HEK293 (cell line): ENCODE results near the gene TBC1D17.

Experiments used
- CTCF ChIP-seq: fragments of 450-650 bp; formaldehyde crosslinking; IDR thresholded peaks from 2 replicates; pipeline ENCODE4 v1.5.1; 2016; ENCODE audit warnings: missing biosample characterization, missing genetic modification characterization
- KLF10 ChIP-seq: fragments of 450-650 bp; IDR thresholded peaks from 2 replicates; pipeline ENCODE4 v1.5.1; 2018; ENCODE audit warnings: missing biosample characterization, mild to moderate bottlenecking, missing genetic modification characterization
- KLF16 ChIP-seq: fragments of 450-650 bp; formaldehyde crosslinking; IDR thresholded peaks from 2 replicates; pipeline ENCODE4 v1.5.1; 2017; ENCODE audit warnings: missing biosample characterization, missing genetic modification characterization
- KLF8 ChIP-seq: fragments of 450-650 bp; formaldehyde crosslinking; IDR thresholded peaks from 2 replicates; pipeline ENCODE4 v1.5.1; 2016; ENCODE audit warnings: missing biosample characterization, missing genetic modification characterization
- KLF9 ChIP-seq: fragments of 450-650 bp; formaldehyde crosslinking; IDR thresholded peaks from 2 replicates; pipeline ENCODE4 v1.5.1; 2016; ENCODE audit warnings: missing biosample characterization, missing genetic modification characterization, low read depth
- PATZ1 ChIP-seq: fragments of 450-650 bp; formaldehyde crosslinking; IDR thresholded peaks from 2 replicates; pipeline ENCODE4 v1.5.1; 2016; ENCODE audit warnings: missing biosample characterization, missing genetic modification characterization
- SP7 ChIP-seq: fragments of 450-650 bp; formaldehyde crosslinking; IDR thresholded peaks from 2 replicates; pipeline ENCODE4 v1.5.1; 2016; ENCODE audit warnings: missing biosample characterization, missing genetic modification characterization
- ZBTB20 ChIP-seq: fragments of 450-650 bp; formaldehyde crosslinking; IDR thresholded peaks from 2 replicates; pipeline ENCODE4 v1.5.1; 2016; ENCODE audit warnings: missing biosample characterization, missing genetic modification characterization
- ZBTB8A ChIP-seq: fragments of 450-650 bp; formaldehyde crosslinking; IDR thresholded peaks from 2 replicates; pipeline ENCODE4 v1.5.1; 2016; ENCODE audit warnings: missing biosample characterization, missing genetic modification characterization
- ZNF10 ChIP-seq: fragments of 450-650 bp; formaldehyde crosslinking; IDR thresholded peaks from 2 replicates; pipeline ENCODE4 v1.5.1; 2017; ENCODE audit warnings: missing biosample characterization, missing genetic modification characterization
- ZNF311 ChIP-seq: fragments of 450-650 bp; formaldehyde crosslinking; IDR thresholded peaks from 2 replicates; pipeline ENCODE4 v1.5.1; 2017; ENCODE audit warnings: missing biosample characterization, missing genetic modification characterization, borderline replicate concordance
- ZNF324 ChIP-seq: fragments of 450-650 bp; formaldehyde crosslinking; IDR thresholded peaks from 2 replicates; pipeline ENCODE4 v1.5.1; 2016; ENCODE audit warnings: missing biosample characterization, missing genetic modification characterization
- ZNF335 ChIP-seq: fragments of 450-650 bp; formaldehyde crosslinking; conservative IDR thresholded peaks from 2 replicates; pipeline ENCODE4 v1.5.1; 2016; ENCODE audit warnings: missing biosample characterization, missing genetic modification characterization
- ZNF488 ChIP-seq: fragments of 450-650 bp; formaldehyde crosslinking; IDR thresholded peaks from 2 replicates; pipeline ENCODE4 v1.5.1; 2016; ENCODE audit warnings: missing biosample characterization, missing genetic modification characterization
- ZNF558 ChIP-seq: fragments of 450-650 bp; formaldehyde crosslinking; IDR thresholded peaks from 2 replicates; pipeline ENCODE4 v1.5.1; 2016; ENCODE audit warnings: missing biosample characterization, missing genetic modification characterization
- ZNF561 ChIP-seq: fragments of 450-650 bp; IDR thresholded peaks from 2 replicates; pipeline ENCODE4 v1.5.1; 2018; ENCODE audit warnings: missing biosample characterization, missing genetic modification characterization, borderline replicate concordance
- ZNF600 ChIP-seq: fragments of 450-650 bp; formaldehyde crosslinking; IDR thresholded peaks from 2 replicates; pipeline ENCODE4 v1.5.1; 2016; ENCODE audit warnings: missing biosample characterization, missing genetic modification characterization
- ZNF623 ChIP-seq: fragments of 450-650 bp; formaldehyde crosslinking; IDR thresholded peaks from 2 replicates; pipeline ENCODE4 v1.5.1; 2016; ENCODE audit warnings: missing biosample characterization, missing genetic modification characterization
- ZNF660 ChIP-seq: fragments of 450-650 bp; IDR thresholded peaks from 2 replicates; pipeline ENCODE4 v1.5.1; 2018; ENCODE audit warnings: missing biosample characterization, mild to moderate bottlenecking, missing genetic modification characterization
- ZNF670 ChIP-seq: fragments of 450-650 bp; formaldehyde crosslinking; IDR thresholded peaks from 2 replicates; pipeline ENCODE4 v1.5.1; 2016; ENCODE audit warnings: missing biosample characterization, missing genetic modification characterization, low read depth
- ZNF692 ChIP-seq: fragments of 450-650 bp; formaldehyde crosslinking; IDR thresholded peaks from 2 replicates; pipeline ENCODE4 v1.5.1; 2016; ENCODE audit warnings: missing biosample characterization, missing genetic modification characterization
- ZNF76 ChIP-seq: fragments of 450-650 bp; formaldehyde crosslinking; IDR thresholded peaks from 2 replicates; pipeline ENCODE4; 2016; ENCODE audit warnings: low read depth, missing biosample characterization, missing genetic modification characterization, borderline replicate concordance
- ZNF777 ChIP-seq: fragments of 450-650 bp; formaldehyde crosslinking; IDR thresholded peaks from 2 replicates; pipeline ENCODE4 v1.5.1; 2017; ENCODE audit warnings: missing biosample characterization, missing genetic modification characterization, borderline replicate concordance
- TF ChIP-seq, protein P1 (sequence below): fragments of 450-650 bp; formaldehyde crosslinking; IDR thresholded peaks from 2 replicates; pipeline ENCODE4 v1.5.1; 2016; ENCODE audit warnings: missing biosample characterization, missing genetic modification characterization, borderline replicate concordance
- TF ChIP-seq, protein P2 (sequence below): fragments of 450-650 bp; formaldehyde crosslinking; IDR thresholded peaks from 2 replicates; pipeline ENCODE4 v1.5.1; 2016; ENCODE audit warnings: missing biosample characterization, missing genetic modification characterization

TBC1D17 gene

GRCh38 chr19:49869484-49870308 lies 7.8 kb upstream of the TBC1D17 start (continued):
- TF ChIP-seq, protein P1, sequence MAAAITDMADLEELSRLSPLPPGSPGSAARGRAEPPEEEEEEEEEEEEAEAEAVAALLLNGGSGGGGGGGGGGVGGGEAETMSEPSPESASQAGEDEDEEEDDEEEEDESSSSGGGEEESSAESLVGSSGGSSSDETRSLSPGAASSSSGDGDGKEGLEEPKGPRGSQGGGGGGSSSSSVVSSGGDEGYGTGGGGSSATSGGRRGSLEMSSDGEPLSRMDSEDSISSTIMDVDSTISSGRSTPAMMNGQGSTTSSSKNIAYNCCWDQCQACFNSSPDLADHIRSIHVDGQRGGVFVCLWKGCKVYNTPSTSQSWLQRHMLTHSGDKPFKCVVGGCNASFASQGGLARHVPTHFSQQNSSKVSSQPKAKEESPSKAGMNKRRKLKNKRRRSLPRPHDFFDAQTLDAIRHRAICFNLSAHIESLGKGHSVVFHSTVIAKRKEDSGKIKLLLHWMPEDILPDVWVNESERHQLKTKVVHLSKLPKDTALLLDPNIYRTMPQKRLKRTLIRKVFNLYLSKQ, result no peak
- no peak for TF ChIP-seq ZNF488 (tag by site-specific recombination)
- peak; percentile 58; the same call in 1 of the 2 replicates for TF ChIP-seq ZNF777 (tag by site-specific recombination)
- TF ChIP-seq KLF8 (tag by site-specific recombination), result peak; percentile 96
- TF ChIP-seq ZBTB20 (tag by site-specific recombination), result peak; percentile 78
- peak; percentile 65; the same call in 1 of the 2 replicates for TF ChIP-seq KLF9
- peak; percentile 30; the same call in 1 of the 2 replicates for TF ChIP-seq ZNF324 (tag by site-specific recombination)
- peak; percentile 45; the same call in 1 of the 2 replicates for TF ChIP-seq ZNF561 (tag by site-specific recombination)
- TF ChIP-seq ZNF670 (tag by site-specific recombination), result no peak
- peak; percentile 79 for TF ChIP-seq KLF10 (tag by site-specific recombination)
- TF ChIP-seq ZNF10 (tag by site-specific recombination), result 0 out of 2 replicates have a peak, but pooled peaks have one; percentile 19
- TF ChIP-seq ZNF623, result no peak
- TF ChIP-seq ZNF558 (tag by site-specific recombination), result no peak
- peak; percentile 69 for TF ChIP-seq PATZ1 (tag by site-specific recombination)
- peak; percentile 67 for TF ChIP-seq ZNF335
- peak; percentile 53 for TF ChIP-seq SP7 (tag by site-specific recombination)
- peak; percentile 48; the same call in 1 of the 2 replicates for TF ChIP-seq ZNF660
- 0 out of 2 replicates have a peak, but pooled peaks have one; percentile 51 for TF ChIP-seq ZNF600 (tag by site-specific recombination)
- peak; percentile 27; the same call in 1 of the 2 replicates for TF ChIP-seq CTCF (tag by site-specific recombination)
- TF ChIP-seq, protein P2, sequence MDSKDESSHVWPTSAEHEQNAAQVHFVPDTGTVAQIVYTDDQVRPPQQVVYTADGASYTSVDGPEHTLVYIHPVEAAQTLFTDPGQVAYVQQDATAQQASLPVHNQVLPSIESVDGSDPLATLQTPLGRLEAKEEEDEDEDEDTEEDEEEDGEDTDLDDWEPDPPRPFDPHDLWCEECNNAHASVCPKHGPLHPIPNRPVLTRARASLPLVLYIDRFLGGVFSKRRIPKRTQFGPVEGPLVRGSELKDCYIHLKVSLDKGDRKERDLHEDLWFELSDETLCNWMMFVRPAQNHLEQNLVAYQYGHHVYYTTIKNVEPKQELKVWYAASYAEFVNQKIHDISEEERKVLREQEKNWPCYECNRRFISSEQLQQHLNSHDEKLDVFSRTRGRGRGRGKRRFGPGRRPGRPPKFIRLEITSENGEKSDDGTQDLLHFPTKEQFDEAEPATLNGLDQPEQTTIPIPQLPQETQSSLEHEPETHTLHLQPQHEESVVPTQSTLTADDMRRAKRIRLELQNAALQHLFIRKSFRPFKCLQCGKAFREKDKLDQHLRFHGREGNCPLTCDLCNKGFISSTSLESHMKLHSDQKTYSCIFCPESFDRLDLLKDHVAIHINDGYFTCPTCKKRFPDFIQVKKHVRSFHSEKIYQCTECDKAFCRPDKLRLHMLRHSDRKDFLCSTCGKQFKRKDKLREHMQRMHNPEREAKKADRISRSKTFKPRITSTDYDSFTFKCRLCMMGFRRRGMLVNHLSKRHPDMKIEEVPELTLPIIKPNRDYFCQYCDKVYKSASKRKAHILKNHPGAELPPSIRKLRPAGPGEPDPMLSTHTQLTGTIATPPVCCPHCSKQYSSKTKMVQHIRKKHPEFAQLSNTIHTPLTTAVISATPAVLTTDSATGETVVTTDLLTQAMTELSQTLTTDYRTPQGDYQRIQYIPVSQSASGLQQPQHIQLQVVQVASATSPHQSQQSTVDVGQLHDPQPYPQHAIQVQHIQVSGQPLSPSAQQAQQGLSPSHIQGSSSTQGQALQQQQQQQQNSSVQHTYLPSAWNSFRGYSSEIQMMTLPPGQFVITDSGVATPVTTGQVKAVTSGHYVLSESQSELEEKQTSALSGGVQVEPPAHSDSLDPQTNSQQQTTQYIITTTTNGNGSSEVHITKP (tag by site-specific recombination), result 0 out of 2 replicates have a peak, but pooled peaks have one; percentile 35
- peak; percentile 16; the same call in 1 of the 2 replicates for TF ChIP-seq ZNF76 (tag by site-specific recombination)
- TF ChIP-seq KLF16, result 0 out of 2 replicates have a peak, but pooled peaks have one; percentile 14
- TF ChIP-seq ZNF692 (tag by site-specific recombination), result peak; percentile 66
- TF ChIP-seq ZBTB8A (tag by site-specific recombination), result peak; percentile 51; the same call in 1 of the 2 replicates
- TF ChIP-seq ZNF311 (tag by site-specific recombination), result no peak
